K562 (cell line): ENCODE measurements around the gene C2CD4D. TPM values are rescaled to one million over a fixed set of nuclear protein-coding genes. Genes with fewer than 3 reads are reported as not detected.

Source experiments
- ATAC-seq: fragments of 200-7000 bp; cut with Tn5 transposase; 3 replicates; pipeline ENCODE4 v1.9.1; 2020; ENCODE audit warnings: moderate library complexity
- BruUV-seq: library from RNA; stranded (reverse); fragments of 400-500 nt; replicated peaks from 2 replicates; lab custom pipeline; 2021; lab: Mats Ljungman, UMichigan
- CTCF ChIA-PET: fragments of 300-600 bp; formaldehyde crosslinking; extraction: SDS; loops from one replicate; lab custom pipeline; 2021; ENCODE audit warnings: low intra/inter-chr PET ratio; lab: Yijun Ruan, JAX
- POLR2A ChIA-PET: fragments of 300-600, 350-650 bp; sonication (Branson Sonifier 250); formaldehyde crosslinking; extraction: SDS; loops from one replicate; lab custom pipeline; 2021; ENCODE audit warnings: antibody characterized with exemption, inconsistent platforms; lab: Yijun Ruan, JAX
- DNase-seq, 4 experiments: peaks; one replicate each; pipeline versions ENCODE4 v3.0.0 to v3.0.0-alpha.2; 2011 to 2018; ENCODE audit warnings: low spot score in 3 of 4, mixed read lengths in 3 of 4; ENCODE audit errors: extremely low read depth in 1 of 4
- FAIRE-seq: peaks from 2 replicates; lab custom pipeline; 2011; peaks lifted over from hg19 to GRCh38; lab: Jason Lieb, UNC
- H2AFZ ChIP-seq: 2 replicates; pipeline ENCODE4 v1.6.0; 2011; ENCODE audit warnings: low read depth, low read length, control low read depth, inconsistent platforms
- H3K27ac ChIP-seq: fragments of 200-600 bp; 3 replicates; pipeline ENCODE4 v1.8.0; 2011; ENCODE audit warnings: low read depth, mild to moderate bottlenecking, control low read depth, inconsistent platforms, low read length, moderate library complexity, mixed read lengths; ENCODE audit errors: extremely low read depth
- H3K27me3 ChIP-seq, 2 experiments: fragments of 300-600 bp in 1 of 2; 2 replicates in 1 of 2; 3 replicates in 1 of 2; pipeline versions ENCODE4 v1.6.0 to v1.8.0; 2011; ENCODE audit warnings: inconsistent platforms in 2 of 2, low read length in 2 of 2, mild to moderate bottlenecking in 1 of 2, mixed read lengths in 1 of 2, moderate library complexity in 1 of 2; ENCODE audit not compliant: control insufficient read depth in 2 of 2, insufficient read depth in 2 of 2
- H3K36me3 ChIP-seq: fragments of 300-600 bp; 3 replicates; pipeline ENCODE4 v1.8.0; 2011; ENCODE audit warnings: mild to moderate bottlenecking, low read length, inconsistent platforms; ENCODE audit not compliant: control insufficient read depth, insufficient read depth
- H3K4me1 ChIP-seq, 2 experiments: fragments of 200-600 bp in 1 of 2; replicated peaks in 1 of 2; 2 replicates in 1 of 2; 3 replicates in 1 of 2; pipeline versions ENCODE4 v1.5.1 to v1.8.0; 2011; ENCODE audit warnings: inconsistent platforms in 2 of 2, low read length in 2 of 2, mild to moderate bottlenecking in 1 of 2, mixed read lengths in 1 of 2, moderate library complexity in 1 of 2; ENCODE audit not compliant: control insufficient read depth in 2 of 2, insufficient read depth in 2 of 2
- H3K4me2 ChIP-seq: 2 replicates; pipeline ENCODE4 v1.6.1; 2011; ENCODE audit warnings: low read length, control low read depth, inconsistent platforms, mixed read lengths; ENCODE audit not compliant: insufficient read depth
- H3K4me3 ChIP-seq: fragments of 200-600 bp; sonication (generic), shearing (Covaris generic); 2 replicates; pipeline ENCODE4 v1.5.1; 2016; ENCODE audit warnings: control low read depth, inconsistent platforms
- H3K79me2 ChIP-seq: fragments of 200-600 bp; 3 replicates; pipeline ENCODE4 v1.8.0; 2011; ENCODE audit warnings: low read length, inconsistent platforms; ENCODE audit not compliant: control insufficient read depth, insufficient read depth
- H3K9ac ChIP-seq, 2 experiments: 2 replicates each; pipeline versions ENCODE4 v1.6.0 to v1.6.1; 2011; ENCODE audit warnings: low read depth in 2 of 2, low read length in 2 of 2, control low read depth in 1 of 2, inconsistent platforms in 1 of 2, mild to moderate bottlenecking in 1 of 2, mixed read lengths in 1 of 2; ENCODE audit not compliant: insufficient read depth in 1 of 2
- H3K9me1 ChIP-seq: one replicate; pipeline ENCODE4 v1.6.0; 2011; ENCODE audit warnings: inconsistent platforms, mild to moderate bottlenecking, low read length, moderate library complexity; ENCODE audit not compliant: control insufficient read depth, insufficient read depth
- H3K9me3 ChIP-seq: replicated peaks from 2 replicates; pipeline ENCODE4 v1.5.1; 2011; ENCODE audit warnings: low read depth, low read length, inconsistent platforms; ENCODE audit not compliant: control insufficient read depth, insufficient read depth
- H4K20me1 ChIP-seq: replicated peaks from 2 replicates; pipeline ENCODE4 v1.6.1; 2011; ENCODE audit warnings: low read length, inconsistent platforms, mixed read lengths; ENCODE audit not compliant: control insufficient read depth, insufficient read depth
- FOSL1 ChIP-seq: fragments of 200-800 bp; sonication (Bioruptor generic); conservative IDR thresholded peaks from 2 replicates; pipeline ENCODE4 v1.6.1; 2016; ENCODE audit warnings: missing genetic modification characterization, missing compliant biosample characterization
- TOE1 ChIP-seq, 2 experiments: fragments of 450-650 bp in 1 of 2; sonication (generic) in 1 of 2; formaldehyde crosslinking in 1 of 2; IDR thresholded peaks; 2 replicates each; pipeline versions ENCODE4 v1.7.1 to v1.8.0; 2016 to 2022; ENCODE audit warnings: borderline replicate concordance in 2 of 2, mild to moderate bottlenecking in 2 of 2, antibody characterized with exemption in 1 of 2, inconsistent platforms in 1 of 2, low read depth in 1 of 2, missing genetic modification reagents in 1 of 2, moderate library complexity in 1 of 2
- WGBS: fragments of 100-300 bp; shearing (Covaris generic); methylation state at CpG from one replicate; pipeline ENCODE4 v1.1.6; 2016; ENCODE audit warnings: low coverage, mixed read lengths; ENCODE audit not compliant: insufficient coverage; ENCODE audit errors: missing lambda C conversion rate; 5-methylcytosine and 5-hydroxymethylcytosine counted together
- in situ Hi-C: fragments of 300-500 bp; cut with MboI; formaldehyde crosslinking; loops from 4 replicates; pipeline ENCODE4 v1.15.0; 2018; ENCODE audit warnings: inconsistent platforms, mixed read lengths
- intact Hi-C: fragments of 100-400 bp; cut with micrococcal nuclease; formaldehyde crosslinking; loops from 2 replicates; pipeline ENCODE4 v1.14.2; 2022
- polyA plus RNA-seq, 8 experiments: library from polyadenylated mRNA; depleted of rRNA in 4 of 8; stranded (reverse) in 5 of 8; unstranded in 3 of 8; fragments of >200 nt; fragmentation: Nextera tagmentation in 2 of 8; fragmentation: Illumina TruSeq in 1 of 8; extraction: Ambion mirVana in 2 of 8; extraction: Trizol in 1 of 8; gene quantifications; 2 replicates each; pipeline versions ENCODE4 v1.2.1 to v1.2.3, GENCODE V29; 2011 to 2014; ENCODE audit warnings: inconsistent platforms in 1 of 8, missing spikeins in 1 of 8
- total RNA-seq, 7 experiments: library from RNA; depleted of rRNA in 6 of 7; stranded (reverse); fragments of >200 nt in 6 of 7; fragmentation: Illumina TruSeq in 2 of 7; extraction: Trizol in 2 of 7; gene quantifications; 2 replicates each; pipeline versions ENCODE4 v1.2.1 to v1.2.3, GENCODE V29; 2011 to 2021; ENCODE audit warnings: low replicate concordance in 1 of 7

Gene C2CD4D
- total and polyA plus RNA-seq, 9 of the 15 experiments (the other 6 are each of a cell fraction or from before 2014, with no cell fraction given) = not detected

DNA sequence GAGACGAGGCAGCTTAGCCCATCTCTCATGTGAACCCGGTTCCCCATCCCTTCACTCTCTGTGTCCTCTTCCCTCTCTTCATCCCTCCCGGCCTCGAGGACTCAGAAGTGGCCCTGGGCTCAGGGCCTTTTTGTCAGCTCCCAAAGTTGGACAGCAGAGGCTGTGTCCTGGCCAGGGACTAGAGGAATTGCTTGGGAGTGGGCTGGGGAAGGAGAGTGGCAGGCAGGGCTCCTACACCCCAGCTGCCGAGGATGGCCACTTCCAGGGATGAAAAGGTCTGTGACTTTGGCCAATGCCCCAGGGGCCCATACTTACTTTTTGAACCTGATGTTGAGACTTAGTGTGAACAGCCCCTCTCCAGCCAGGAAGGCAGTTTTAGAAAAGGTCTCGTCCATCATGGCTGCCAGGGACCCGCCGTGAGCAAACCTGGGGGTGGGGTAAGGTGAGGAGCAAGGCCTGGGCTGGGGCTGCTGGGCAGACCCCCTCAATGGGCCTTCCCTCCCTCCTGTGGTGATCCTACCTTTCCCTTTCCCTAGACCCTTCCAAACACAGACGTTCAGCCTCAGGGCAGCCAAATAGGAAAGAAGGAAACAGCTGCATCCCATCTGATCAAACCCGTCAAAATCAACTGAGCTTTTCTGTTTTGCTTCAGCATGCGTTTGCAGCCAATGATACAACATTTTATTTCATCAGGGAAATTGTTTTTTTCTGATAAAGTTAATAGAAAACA, 8.4 kb upstream of the C2CD4D start:
- Histone ChIP-seq H3K79me2 (no peaks in the 10 kb centered on the region), H3K4me1 (peaks cover 5 to 9% of the 10 kb centered on the region in 2 experiments; a peak in 3 of 5 replicates), H4K20me1 (0 out of 2 replicates have a peak, but pooled peaks cover 3% of the 10 kb centered on the region), H3K9ac (peak overlapping the region in 1 of 2 experiments; percentile 18; a peak in 1 of 4 replicates), H3K27me3 (peaks cover 34 to 56% of the 10 kb centered on the region in 2 experiments), H3K4me2 (no peak overlapping the region), H3K27ac (no peak overlapping the region), H3K9me1 (peaks cover 4% of the 10 kb centered on the region), H3K36me3 (no peaks in the 10 kb centered on the region), H3K9me3 (no peaks in the 10 kb centered on the region), H3K4me3 (no peak overlapping the region), H2AFZ (no peak overlapping the region)
- ATAC-seq (no peak), DNase-seq (no peak), FAIRE-seq (no peak)
- POLR2A ChIA-PET = interaction anchor here (0.9 kb wide), 1 partner anchor 9 kb away, joined by 5 read pairs; no protein-coding TSS in a partner anchor
- CTCF ChIA-PET = no interaction called here
- in situ Hi-C loops (no loop called here), intact Hi-C loops (no loop called here)
- no peak for TF ChIP-seq FOSL1 (tag)
- no peak for TF ChIP-seq TOE1 (IDR thresholded peaks at IDR 0.05; ENCODE audit: borderline replicate concordance)
- TF ChIP-seq TOE1 (CRISPR knock-in tag; IDR thresholded peaks at IDR 0.05; ENCODE audit: borderline replicate concordance, low read depth) = no peak
- no TSS peak for BruUV-seq
- 7% methylated on average over 10 of the region's 11 CpGs for WGBS
